Ascending aorta (tissue), 2 donors: ENCODE data around the gene SPON1. TPM values are rescaled to one million over a fixed set of nuclear protein-coding genes. Genes with fewer than 3 reads are reported as not detected.
A peak's percentile ranks its signal among the peaks of the same experiment; 100 is the strongest.

Experiments
- DNase-seq, 2 donors: peaks; one replicate each; pipeline ENCODE4 v3.0.0-alpha.2; 2019; ENCODE audit warnings: low spot score in 2 of 2
- H3K27ac ChIP-seq, 2 donors: fragments of 200-600 bp; sonication (generic); one replicate each; pipeline ENCODE4 v1.5.1; 2016 to 2017; ENCODE audit warnings: mild to moderate bottlenecking in 1 of 2
- H3K27me3 ChIP-seq: fragments of 200-600 bp; sonication (generic); one replicate; pipeline ENCODE4 v1.5.1; 2017
- H3K36me3 ChIP-seq, 2 donors: fragments of 200-600 bp; sonication (generic); one replicate each; pipeline ENCODE4 v1.5.1; 2016
- H3K4me1 ChIP-seq, 2 donors: fragments of 200-600 bp; sonication (generic); one replicate each; pipeline ENCODE4 v1.5.1; 2016 to 2017; ENCODE audit warnings: mild to moderate bottlenecking in 1 of 2
- H3K4me3 ChIP-seq, 2 donors: fragments of 200-600 bp; sonication (generic); one replicate each; pipeline ENCODE4 v1.5.1; 2016 to 2017; ENCODE audit warnings: mild to moderate bottlenecking in 1 of 2
- H3K9me3 ChIP-seq, 2 donors: fragments of 200-600 bp; sonication (generic); one replicate each; pipeline ENCODE4 v1.5.1; 2016
- intact Hi-C: fragments of 100-400 bp; cut with DNase I; formaldehyde crosslinking; loops from one replicate; pipeline ENCODE4 v1.15.1; 2023
- total RNA-seq: library from RNA; depleted of rRNA; stranded (reverse); fragments of >200 nt; gene quantifications from one replicate; pipeline ENCODE4 v1.1.0, GENCODE V29; 2016
- TF ChIP-seq, protein P1 (sequence below), 3 experiments: fragments of 200-600 bp in 2 of 3; fragments of 450-650 bp in 1 of 3; sonication (generic) in 2 of 3; IDR thresholded peaks; one replicate each; pipeline ENCODE4 v1.5.1; 2016 to 2019; ENCODE audit warnings: antibody characterized with exemption in 3 of 3, mild to moderate bottlenecking in 1 of 3, moderate library complexity in 1 of 3

The SPON1 gene
- total RNA-seq, 1 donor from 2014 or later, result 37.8 TPM

DNA sequence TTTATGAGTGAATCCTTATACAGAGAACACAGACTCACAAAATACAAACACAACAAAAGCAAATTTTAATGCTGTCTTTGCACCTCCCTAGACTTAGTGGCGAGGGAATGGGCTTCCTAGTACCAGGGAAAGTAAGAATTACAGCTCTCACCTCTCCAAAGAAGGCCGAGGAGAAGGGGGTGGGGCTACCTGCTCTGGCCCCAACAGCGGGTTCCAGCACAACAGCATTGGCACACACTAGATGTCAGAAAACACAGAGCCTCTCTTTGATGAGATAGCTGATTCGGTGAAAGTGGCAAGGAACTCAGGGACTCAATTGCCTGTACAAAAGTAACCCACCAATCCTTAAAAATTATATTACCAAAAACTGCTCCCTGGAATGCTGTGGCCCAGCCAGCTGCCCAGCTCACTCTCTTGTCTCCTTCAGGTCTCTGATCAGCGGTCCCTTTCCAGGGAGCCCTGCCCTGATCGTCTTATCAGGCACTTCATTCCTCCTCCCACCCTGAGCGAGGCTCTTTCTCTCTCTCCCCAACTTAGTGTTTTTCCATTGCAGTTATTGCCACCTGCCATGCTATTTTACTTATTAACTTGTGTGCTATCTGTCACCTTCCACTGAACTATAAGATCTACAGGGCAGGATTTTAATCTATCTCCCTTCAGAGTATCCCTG lies 30.7 kb downstream of the SPON1 start:
- Histone ChIP-seq H3K27ac (peak overlapping the region in 1 of 2 donors; percentile 7), H3K9me3 (no peaks in the 10 kb centered on the region), H3K4me1 (no peaks in the 10 kb centered on the region), H3K4me3 (no peak overlapping the region), H3K36me3 (no peaks in the 10 kb centered on the region), H3K27me3 (no peaks in the 10 kb centered on the region)
- DNase-seq, result no peak
- TF ChIP-seq, protein P1, sequence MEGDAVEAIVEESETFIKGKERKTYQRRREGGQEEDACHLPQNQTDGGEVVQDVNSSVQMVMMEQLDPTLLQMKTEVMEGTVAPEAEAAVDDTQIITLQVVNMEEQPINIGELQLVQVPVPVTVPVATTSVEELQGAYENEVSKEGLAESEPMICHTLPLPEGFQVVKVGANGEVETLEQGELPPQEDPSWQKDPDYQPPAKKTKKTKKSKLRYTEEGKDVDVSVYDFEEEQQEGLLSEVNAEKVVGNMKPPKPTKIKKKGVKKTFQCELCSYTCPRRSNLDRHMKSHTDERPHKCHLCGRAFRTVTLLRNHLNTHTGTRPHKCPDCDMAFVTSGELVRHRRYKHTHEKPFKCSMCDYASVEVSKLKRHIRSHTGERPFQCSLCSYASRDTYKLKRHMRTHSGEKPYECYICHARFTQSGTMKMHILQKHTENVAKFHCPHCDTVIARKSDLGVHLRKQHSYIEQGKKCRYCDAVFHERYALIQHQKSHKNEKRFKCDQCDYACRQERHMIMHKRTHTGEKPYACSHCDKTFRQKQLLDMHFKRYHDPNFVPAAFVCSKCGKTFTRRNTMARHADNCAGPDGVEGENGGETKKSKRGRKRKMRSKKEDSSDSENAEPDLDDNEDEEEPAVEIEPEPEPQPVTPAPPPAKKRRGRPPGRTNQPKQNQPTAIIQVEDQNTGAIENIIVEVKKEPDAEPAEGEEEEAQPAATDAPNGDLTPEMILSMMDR (IDR thresholded peaks at IDR 0.05), result no peak
- intact Hi-C loops, result no loop called here

DNA sequence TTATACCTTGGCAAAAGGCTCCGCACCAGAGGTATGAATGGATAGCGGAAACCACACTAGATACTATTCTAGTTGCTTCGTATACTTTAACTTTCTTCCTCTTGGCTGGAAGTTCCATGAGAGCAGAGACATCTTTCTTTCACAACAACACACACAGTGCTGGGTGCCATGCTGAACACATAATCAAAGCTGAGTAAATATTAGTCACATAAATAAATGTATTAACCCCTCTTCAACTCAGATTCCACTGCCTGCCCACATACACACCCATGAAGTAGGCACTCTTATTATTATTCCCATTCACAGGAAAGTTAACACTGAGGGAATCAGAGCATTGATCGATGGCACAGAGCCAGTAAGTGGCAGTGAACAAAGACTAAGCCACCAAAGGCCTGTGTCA lies 35.4 kb downstream of the SPON1 start:
- TF ChIP-seq, protein P1 (IDR thresholded peaks at IDR 0.05), result no peak

DNA sequence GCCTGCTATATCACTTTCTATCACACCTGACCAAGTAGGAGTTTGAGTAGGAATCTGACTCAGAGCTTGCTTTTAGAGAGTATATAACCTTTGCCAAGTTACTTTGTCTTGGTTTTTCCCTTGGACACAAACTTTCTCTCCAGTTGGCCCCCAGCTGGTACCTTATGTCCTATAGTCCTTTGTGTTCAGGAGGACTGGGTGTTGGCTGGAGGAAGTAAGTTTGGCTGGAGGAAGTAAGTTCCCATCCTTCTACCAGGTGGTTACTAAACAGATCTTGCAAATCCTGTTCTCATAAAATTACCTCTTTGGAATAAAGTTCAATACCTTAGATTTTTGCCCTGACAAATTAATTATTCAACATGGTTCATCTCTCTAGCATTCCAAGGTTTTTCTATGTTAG lies 37.2 kb downstream of the SPON1 start:
- TF ChIP-seq, protein P1 (IDR thresholded peaks at IDR 0.05), result no peak
- Histone ChIP-seq H3K27ac (no peak overlapping the region), H3K4me3 (no peak overlapping the region), H3K9me3 (peaks cover 5 to 7% of the 10 kb centered on the region in 2 donors), H3K36me3 (no peaks in the 10 kb centered on the region), H3K27me3 (no peaks in the 10 kb centered on the region), H3K4me1 (no peaks in the 10 kb centered on the region)
- DNase-seq, result no peak
- intact Hi-C loops, result no loop called here

More for the DNA sequence above, 35.4 kb downstream of the SPON1 start:
- Histone ChIP-seq H3K27me3 (no peaks in the 10 kb centered on the region), H3K4me1 (no peaks in the 10 kb centered on the region), H3K36me3 (no peaks in the 10 kb centered on the region), H3K4me3 (no peak overlapping the region), H3K27ac (no peak overlapping the region), H3K9me3 (peaks cover 5 to 7% of the 10 kb centered on the region in 2 donors)
- intact Hi-C loops, result no loop called here
- no peak for DNase-seq

DNA sequence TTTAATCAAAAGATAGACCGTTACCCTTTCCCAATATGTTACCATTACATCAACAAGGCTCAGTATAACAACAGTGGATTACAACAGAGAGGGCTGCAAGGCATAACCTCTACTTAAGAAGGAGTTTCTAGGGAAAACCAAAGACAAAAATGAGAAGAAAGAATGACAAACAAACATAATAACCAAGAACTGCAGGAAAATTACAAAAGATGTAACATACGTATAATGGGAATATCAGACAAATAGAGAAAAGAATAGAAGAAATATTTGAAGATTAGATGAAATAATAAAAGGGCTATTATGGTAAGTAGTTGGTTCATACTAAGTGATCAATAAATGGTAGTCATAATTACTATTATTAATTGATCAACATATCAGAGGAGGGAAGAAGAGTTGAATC lies 39.1 kb downstream of the SPON1 start:
- Histone ChIP-seq H3K27me3 (no peaks in the 10 kb centered on the region), H3K36me3 (no peaks in the 10 kb centered on the region), H3K9me3 (peaks cover 5 to 7% of the 10 kb centered on the region in 2 donors), H3K4me3 (no peak overlapping the region), H3K27ac (no peak overlapping the region), H3K4me1 (no peaks in the 10 kb centered on the region)
- TF ChIP-seq, protein P1 (IDR thresholded peaks at IDR 0.05), result no peak
- no peak for DNase-seq
- intact Hi-C loops, result no loop called here

DNA sequence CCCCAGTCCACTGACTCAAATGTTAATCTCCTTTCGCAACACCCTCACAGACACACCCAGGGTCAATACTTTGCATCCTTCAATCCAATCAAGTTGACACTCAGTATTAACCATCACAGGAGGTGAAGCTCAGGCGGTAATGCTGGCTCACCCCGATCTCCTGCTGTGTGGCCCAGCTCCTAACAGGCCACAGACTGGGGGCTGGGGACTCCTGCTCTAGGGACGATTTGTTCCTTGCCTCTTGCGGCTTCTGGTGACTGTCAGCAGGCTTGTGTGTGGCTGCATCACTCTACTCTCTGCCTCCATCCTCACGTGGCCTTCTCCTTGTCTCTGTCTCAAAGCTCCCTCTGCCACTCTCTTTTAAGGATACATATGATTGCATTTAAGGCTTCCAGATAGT lies 45.0 kb downstream of the SPON1 start:
- no peaks in the 10 kb centered on the region for H3K4me1 ChIP-seq
- H3K27ac ChIP-seq, result no peak overlapping the region
- no peaks in the 10 kb centered on the region for H3K36me3 ChIP-seq
- H3K9me3 ChIP-seq, result no peaks in the 10 kb centered on the region
- TF ChIP-seq, protein P1 (IDR thresholded peaks at IDR 0.05), result no peak
- no peak for DNase-seq
- no peaks in the 10 kb centered on the region for H3K27me3 ChIP-seq
- H3K4me3 ChIP-seq, result no peak overlapping the region
- intact Hi-C loops, result no loop called here
